GM18505 (cell line): ENCODE results near the gene PTPRS.

Source experiments
- ATAC-seq: cut with Tn5 transposase; IDR thresholded peaks from one replicate; pipeline ENCODE4 v1.9.1; 2021; ENCODE audit not compliant: unreplicated experiment
- POLR2A ChIP-seq: IDR thresholded peaks from 4 replicates; pipeline ENCODE4 v1.6.1; 2011; ENCODE audit warnings: borderline replicate concordance; ENCODE audit not compliant: insufficient read depth, insufficient read length; ENCODE audit errors: extremely low read depth

Gene PTPRS

GRCh38 chr19:5361407-5361806, 20.8 kb upstream of the PTPRS start:
- no peak for ATAC-seq

GRCh38 chr19:5360003-5360780, 19.6 kb upstream of the PTPRS start:
- no peak for TF ChIP-seq POLR2A
- no peak for ATAC-seq

More at GRCh38 chr19:5361407-5361806, 20.8 kb upstream of the PTPRS start:
- no peak for TF ChIP-seq POLR2A

- no peak for TF ChIP-seq POLR2A
- no peak for ATAC-seq
These were observed 17.7 kb upstream of the PTPRS start for GRCh38 chr19:5358173-5358800.

- ATAC-seq = no peak
- TF ChIP-seq POLR2A = no peak
These were observed 17.0 kb upstream of the PTPRS start for GRCh38 chr19:5357584-5357983.

- no peak for ATAC-seq
- TF ChIP-seq POLR2A = no peak
These were observed 16.3 kb upstream of the PTPRS start for GRCh38 chr19:5356918-5357317.

- no peak for ATAC-seq
- TF ChIP-seq POLR2A = no peak
These were observed 15.8 kb upstream of the PTPRS start for GRCh38 chr19:5356428-5356827.

GRCh38 chr19:5355693-5356092, 15.1 kb upstream of the PTPRS start:
- TF ChIP-seq POLR2A = no peak
- ATAC-seq = no peak

- no peak for ATAC-seq
- TF ChIP-seq POLR2A = no peak
These were observed 14.5 kb upstream of the PTPRS start for GRCh38 chr19:5355076-5355475.

- ATAC-seq = no peak
- no peak for TF ChIP-seq POLR2A
These were observed 13.8 kb upstream of the PTPRS start for GRCh38 chr19:5354403-5354802.

GRCh38 chr19:5352229-5352763, 11.7 kb upstream of the PTPRS start:
- no peak for TF ChIP-seq POLR2A
- ATAC-seq = no peak

- TF ChIP-seq POLR2A = no peak
- no peak for ATAC-seq
These were observed 11.2 kb upstream of the PTPRS start for GRCh38 chr19:5351731-5352228.

GRCh38 chr19:5349041-5349440, 8.4 kb upstream of the PTPRS start:
- no peak for ATAC-seq
- TF ChIP-seq POLR2A = no peak

- no peak for TF ChIP-seq POLR2A
- no peak for ATAC-seq
These were observed 5.3 kb upstream of the PTPRS start for GRCh38 chr19:5345895-5346386.

GRCh38 chr19:5343848-5344247, 3.2 kb upstream of the PTPRS start:
- no peak for ATAC-seq
- TF ChIP-seq POLR2A = no peak
